ENCODE data around the gene PPIL6.
"Not testable (repeated sequence)": the region's sequence is repeated elsewhere in the genome, so short reads cannot be mapped to it uniquely, and the experiment has no call there.

Gene PPIL6

DNA sequence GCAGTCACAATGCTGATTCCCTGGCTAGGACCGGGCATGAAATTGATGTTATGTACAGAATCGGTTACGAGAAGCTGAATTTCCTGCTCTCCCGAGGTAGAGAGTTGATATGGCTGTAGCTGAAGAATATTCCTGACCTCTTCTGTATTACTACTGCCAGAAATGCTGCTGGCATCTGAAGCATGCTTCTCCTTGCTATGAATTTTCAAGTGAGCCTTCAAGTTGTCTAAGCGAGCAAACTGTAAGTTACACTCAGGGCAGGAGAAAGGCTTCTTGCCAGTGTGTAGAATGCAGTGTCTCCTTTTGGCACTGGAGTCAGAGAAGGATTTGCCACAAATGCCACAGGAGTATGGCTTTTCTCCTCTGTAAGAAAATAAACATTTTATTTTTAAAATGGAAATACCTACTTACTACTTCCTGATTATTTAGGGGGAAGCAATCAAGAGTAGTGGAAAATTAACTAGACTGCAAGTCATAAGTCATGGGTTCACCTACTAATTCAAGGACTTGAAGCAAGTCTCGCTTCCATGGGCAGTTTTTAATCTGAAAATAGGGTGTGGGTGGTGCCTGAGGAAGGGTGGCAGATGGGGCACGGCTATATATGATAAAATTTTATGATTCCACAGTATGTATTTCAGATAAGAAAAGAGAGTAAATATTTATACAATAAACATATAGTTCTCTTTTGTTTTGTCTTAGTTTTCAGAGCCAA is 25.9 kb upstream of the PPIL6 start:
- DNase-seq, result no peak

DNA sequence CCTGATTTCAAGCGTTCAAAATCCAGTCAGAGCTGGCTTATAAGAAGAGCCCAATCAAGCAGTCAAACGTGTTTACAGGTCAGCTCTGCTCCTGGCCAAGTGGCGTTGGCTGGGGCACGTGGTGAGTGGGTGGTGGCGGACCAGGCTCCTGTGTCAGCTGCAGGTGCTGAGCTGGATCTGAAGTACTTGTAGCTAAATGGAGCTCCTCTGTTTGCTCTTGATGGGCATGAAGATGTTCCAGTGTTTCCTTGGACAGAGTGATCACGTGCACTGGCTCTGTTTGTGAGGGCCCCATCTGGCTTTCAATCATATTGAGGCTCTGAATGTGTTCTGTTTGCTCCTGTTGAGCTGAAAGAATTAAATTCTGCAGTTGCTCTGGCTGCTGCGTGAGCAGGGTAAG is 25.3 kb upstream of the PPIL6 start:
- DNase-seq, result no peak

DNA sequence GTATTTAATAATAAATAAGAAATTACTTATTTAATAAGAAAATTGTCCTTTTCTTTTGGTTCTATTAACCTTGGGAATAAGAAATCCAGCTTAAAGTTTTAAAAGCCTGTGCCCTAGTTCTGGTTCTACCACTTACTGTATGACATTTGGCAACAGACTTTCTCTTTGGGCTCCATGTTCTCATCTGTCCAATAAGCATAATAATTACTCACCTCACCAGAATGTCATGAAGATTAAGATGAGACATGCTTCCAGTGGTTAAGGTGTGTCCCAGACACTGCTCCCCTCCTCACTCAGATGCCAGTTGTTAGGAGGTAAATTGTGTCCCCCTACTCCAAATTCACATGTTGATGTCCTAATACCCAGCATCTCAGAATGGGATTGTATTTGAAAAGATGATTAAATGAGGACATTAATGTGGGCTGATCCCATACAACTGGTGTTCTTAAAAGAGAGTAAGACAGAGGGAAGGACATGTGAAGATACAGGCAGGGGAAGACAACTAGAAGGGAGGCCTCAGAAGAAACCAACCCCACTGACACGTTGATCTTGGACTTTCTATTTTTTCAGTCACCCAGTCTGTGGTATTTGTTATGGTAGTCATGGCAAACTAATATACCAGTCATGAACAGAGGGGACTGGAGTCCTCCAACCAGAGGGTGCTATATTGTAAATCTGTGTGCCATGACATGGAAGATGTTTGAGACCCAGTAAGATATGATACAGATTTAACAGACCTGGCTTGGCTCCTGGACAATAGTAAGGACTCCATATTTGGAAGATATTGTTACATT is 21.5 kb upstream of the PPIL6 start:
- DNase-seq, result no peak

DNA sequence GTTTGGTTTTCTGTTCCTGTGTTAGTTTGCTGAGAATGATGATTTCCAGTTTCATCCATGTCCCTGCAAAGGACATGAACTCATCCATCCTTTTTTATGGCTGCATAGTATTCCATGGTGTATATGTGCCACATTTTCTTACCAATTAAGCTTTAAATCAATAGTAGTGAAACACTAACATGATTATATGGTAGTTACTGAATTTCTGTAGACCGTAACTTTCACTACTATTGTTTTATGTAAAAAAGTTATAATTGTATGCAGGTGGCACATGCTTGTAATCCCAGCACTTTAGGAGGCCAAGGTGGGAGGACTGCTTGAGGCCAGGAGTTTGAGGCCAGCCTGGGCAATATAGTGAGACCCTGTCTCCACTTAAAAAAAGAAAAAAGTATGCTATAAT is 20.8 kb upstream of the PPIL6 start:
- DNase-seq, result not testable (repeated sequence)

GRCh38 chr6:109460161-109460829 is 19.9 kb upstream of the PPIL6 start:
- no peak for DNase-seq

DNA sequence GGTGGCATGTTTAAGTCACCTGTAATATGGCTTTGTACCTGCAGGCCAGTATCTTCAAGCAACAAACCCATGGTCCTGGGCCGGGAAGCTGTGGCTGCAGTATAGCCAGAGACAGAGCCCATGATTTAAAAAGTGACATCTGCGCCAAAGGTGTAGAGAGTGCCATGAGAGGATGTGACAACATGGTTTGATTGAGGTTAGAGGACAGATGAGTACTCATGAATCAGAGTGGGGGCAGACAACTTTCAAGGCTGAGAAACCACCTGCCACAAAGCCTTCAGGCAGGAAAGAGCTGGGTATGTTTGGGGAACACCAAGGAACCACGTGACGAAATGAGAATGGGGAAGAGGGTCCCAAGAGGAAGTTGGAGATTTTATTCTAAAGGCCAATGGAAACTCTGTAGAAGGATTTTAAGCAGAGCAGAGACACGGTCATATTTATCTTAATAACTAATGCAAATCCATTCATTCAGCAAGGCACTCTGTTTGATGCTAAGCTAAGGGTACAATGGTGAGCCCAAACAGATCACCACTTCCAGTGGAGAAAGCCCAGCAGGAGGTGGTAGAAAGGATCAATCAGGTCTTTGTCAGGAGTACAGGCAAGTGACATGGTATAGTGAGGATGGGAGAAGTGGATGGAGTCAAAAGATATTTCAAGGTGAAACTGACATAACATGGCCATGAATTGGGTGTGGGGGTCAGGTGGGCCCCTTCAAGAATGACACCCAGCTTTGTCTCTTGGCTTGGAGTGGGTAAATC is 18.5 kb upstream of the PPIL6 start:
- DNase-seq, result peak; percentile 57

- DNase-seq, result no peak
These were observed 17.2 kb upstream of the PPIL6 start for GRCh38 chr6:109457562-109457996.

- DNase-seq, result no peak
These were observed 16.5 kb upstream of the PPIL6 start for GRCh38 chr6:109456710-109457561.

- no peak for DNase-seq
These were observed 15.7 kb upstream of the PPIL6 start for GRCh38 chr6:109456111-109456583.

DNA sequence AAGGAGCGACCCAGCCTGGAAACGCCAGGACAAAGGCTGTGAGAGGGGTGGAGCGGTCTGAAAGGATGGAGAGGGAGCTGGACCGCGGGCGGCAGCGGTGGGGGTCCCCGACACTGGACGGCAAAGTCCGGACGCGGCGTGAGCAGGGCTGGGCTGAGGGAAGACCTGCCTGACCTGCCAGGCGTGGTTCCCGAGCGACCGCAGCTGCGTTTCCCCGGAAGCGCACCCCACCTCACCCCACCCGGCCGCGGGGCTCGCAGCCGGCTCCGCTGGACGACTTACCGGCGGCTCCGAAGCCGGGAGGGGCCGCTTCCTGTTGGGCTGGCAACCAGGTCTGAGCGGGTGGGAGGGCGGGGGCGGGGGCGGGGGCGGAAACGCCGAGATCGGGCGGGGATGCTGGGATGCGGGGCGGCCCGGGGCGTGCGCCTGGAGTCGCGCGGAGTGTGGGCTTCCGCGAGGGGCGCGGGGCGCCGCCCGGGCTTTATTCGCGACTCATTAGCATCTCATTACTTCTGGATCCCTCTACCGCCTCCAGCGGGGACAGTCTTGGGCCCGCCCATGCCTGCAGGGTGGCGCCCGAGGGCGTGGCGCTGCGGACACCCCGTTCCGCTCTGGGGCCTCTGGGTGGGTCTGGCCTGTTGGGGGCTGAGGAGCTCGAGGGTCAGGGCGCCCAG is 15.1 kb upstream of the PPIL6 start, which contains the start of gene MICAL1:
Gene MICAL1, minus strand, starts transcription at position 336 of the 674 bp plus-strand sequence. CDS start 1,576 bp downstream, outside the sequence.
- DNase-seq, result peak; percentile 78

DNA sequence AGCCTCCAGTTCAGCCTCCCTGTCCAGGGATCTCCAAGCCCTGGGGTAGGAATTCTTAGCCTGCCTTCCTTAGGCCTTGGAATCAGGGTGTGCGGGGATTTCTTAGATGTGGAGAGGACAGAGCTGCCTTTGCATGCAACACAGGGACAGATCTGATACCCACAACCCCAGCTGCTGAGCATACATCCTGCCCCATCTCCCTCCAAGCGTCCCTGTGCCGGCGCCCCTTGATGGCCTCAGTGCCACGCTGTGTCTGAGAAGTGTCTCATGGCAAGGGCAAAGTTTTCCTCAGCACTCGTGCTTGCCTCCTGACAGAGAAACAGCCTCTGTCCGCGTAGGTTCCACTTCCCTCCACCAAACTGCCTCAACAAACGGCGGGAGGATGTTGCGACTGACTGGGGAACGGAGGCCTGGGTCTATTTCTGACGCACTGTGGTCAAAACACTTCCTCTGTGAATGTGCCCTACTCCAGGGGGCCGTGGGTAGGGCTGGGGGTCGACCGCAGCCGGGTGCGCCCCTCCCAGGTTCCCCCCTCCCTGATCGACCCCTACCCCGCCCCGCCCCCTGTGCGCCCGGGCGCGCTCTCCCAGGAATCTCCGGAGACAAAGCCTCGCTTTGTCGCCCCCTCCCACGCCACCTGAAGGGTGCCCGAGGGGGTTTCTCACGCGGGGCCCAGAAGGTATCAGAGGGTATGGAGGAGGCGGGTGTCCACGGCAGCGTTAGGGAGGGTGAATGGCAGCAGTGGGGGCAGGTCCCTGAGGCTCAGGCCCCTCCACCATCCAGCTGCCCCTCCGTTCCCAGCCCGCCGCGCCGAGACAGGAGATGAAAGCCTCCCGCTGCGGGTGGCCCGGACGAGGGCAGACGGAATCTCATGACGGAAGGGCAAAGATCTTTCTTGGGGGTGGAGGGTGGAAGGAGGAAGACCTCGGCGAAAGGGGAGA is 14.3 kb upstream of the PPIL6 start:
- peak; percentile 78 for DNase-seq

DNA sequence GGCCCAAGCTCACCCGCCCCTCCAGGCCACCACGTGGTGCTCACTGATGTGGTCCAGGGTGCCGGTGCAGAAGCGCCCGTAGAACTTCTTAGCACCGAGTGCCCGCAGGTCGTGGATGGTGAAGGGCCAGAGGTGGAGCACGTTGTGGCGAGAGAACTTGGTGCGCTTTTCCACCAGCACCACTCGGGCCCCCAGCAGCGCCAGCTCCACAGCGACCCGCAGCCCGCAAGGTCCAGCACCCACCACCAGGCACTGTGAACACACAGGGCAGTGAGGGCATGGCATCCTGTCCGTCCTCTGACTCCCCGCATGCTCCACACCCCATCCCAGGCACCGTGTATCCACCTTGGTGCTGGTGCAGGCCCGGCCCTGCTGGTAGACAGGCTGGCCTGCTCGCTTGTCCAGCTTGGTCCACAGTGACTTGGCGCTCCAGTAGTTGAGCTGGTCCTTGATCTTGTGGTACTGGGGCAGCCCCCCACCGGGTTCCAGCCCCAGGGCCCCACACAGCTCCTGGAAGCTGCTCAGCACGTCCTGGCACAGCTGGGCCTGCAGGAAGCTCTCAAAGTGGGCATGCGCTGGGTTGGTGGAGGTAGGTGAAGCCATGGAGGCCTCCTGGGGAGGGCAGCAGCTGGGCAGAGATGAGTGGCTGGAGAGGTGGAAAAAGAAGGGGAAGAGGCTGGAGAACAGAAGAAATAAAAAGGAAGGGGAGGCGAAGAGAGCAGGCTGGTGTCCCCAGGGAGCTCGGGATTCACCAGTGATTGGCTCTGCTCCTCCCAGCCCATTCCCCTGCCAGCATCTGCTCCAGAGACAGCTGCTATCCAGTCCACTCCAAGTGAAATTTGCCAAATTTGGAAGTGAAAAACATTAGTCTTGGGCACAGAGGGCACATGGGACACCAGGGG is 13.4 kb upstream of the PPIL6 start:
- no peak for DNase-seq

DNA sequence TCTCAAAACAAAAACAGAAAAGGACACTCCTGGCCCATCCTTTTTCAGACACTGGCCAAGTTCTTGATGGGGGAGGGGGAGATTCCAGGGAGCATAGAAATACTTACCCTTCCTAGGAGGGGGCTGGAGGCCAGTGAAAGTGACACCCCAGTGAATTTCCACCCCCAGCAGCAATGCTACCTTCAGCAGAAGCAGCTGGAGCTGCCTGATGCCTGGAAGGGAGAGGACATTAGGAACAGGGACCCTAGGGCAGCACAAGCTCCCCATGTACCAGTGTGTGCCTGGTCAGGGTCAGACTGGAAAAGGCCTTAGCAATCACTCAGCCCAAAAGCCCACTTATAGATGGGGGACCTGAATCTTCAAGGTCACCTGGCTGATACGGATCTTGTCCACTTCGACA is 12.7 kb upstream of the PPIL6 start:
- no peak for DNase-seq

- DNase-seq, result no peak
These were observed 11.8 kb upstream of the PPIL6 start for GRCh38 chr6:109452181-109452580.

GRCh38 chr6:109451376-109451775 is 10.9 kb upstream of the PPIL6 start:
- no peak for DNase-seq

- DNase-seq, result no peak
These were observed 10.4 kb upstream of the PPIL6 start for GRCh38 chr6:109450801-109451200.

DNA sequence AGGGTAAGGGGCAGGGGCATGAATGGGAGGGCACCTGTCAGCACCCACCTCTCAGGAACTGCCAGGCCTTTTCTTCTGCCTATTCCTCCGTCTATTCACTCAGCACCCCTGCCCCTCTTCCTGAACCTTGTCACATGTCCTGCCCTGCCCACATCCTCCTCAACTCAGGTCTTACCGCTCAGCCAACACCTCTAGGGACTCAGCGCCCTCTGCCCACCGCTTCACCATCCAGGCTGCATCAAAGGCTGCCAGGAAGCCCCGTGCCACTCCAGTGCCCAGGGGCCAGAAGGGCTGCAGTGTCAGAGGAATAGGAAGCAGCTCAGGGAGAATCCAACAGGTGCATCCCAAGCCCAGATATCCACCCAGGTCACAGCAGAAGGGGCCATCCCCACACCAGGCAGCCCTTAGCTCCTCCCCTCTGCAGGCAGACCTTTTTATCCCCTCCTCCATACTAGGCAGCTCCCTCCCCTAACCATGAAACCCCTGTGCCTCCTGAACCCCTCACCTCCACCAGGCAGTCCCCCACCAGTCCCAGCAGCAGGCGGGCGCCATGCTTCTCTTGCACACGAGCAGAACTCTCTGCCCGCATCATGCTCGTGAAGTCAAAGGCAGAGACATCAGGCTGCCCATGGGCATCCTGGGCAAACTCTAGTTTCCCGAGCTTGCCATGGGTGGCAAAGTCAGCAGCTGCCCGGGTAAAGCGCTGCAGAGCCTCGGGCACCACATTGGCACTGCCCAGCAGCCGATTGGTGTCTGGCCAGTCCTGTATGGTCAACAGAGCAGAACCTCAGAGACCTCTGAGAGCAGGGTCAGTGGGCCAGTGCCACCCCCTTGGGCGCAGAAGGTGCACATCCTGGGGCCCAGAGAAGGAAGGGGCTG is 9.6 kb upstream of the PPIL6 start:
- DNase-seq, result peak; percentile 37
